Progenitor cell of endocrine pancreas (in vitro differentiated cells): Measurements from ENCODE around the gene RPS4Y1. TPM values are rescaled to one million over a fixed set of nuclear protein-coding genes. Genes with fewer than 3 reads are reported as not detected.

Experiments
- DNase-seq: peaks from one replicate; pipeline ENCODE4 v3.0.0; 2021; ENCODE audit warnings: low spot score; ENCODE audit not compliant: unreplicated experiment
- H3K27ac Mint-ChIP-seq: 2 replicates; pipeline ENCODE4 v1.8.0; 2021; ENCODE audit warnings: mild to moderate bottlenecking, moderate library complexity, mixed read lengths
- H3K27me3 Mint-ChIP-seq: 2 replicates; pipeline ENCODE4 v1.8.0; 2021; ENCODE audit warnings: mixed read lengths
- H3K36me3 Mint-ChIP-seq: 2 replicates; pipeline ENCODE4 v1.8.0; 2022; ENCODE audit warnings: mixed read lengths; ENCODE audit not compliant: insufficient read depth
- H3K4me1 Mint-ChIP-seq: 2 replicates; pipeline ENCODE4 v1.8.0; 2021; ENCODE audit warnings: low read depth, mixed read lengths
- H3K4me3 Mint-ChIP-seq: 2 replicates; pipeline ENCODE4 v1.8.0; 2021; ENCODE audit warnings: low read depth, mild to moderate bottlenecking, moderate library complexity, mixed read lengths
- H3K9me3 Mint-ChIP-seq: 2 replicates; pipeline ENCODE4 v1.8.0; 2021; ENCODE audit warnings: low read depth, mixed read lengths
- total RNA-seq: library from RNA; stranded (reverse); gene quantifications from 2 replicates; pipeline ENCODE4 v1.2.1, GENCODE V29; 2021
- TF ChIP-seq, protein P1 (sequence below): fragments of 200-600 bp; sonication (generic); IDR thresholded peaks from one replicate; pipeline ENCODE4 v1.5.0; 2021; ENCODE audit warnings: antibody characterized with exemption, mild to moderate bottlenecking; ENCODE audit not compliant: unreplicated experiment

The RPS4Y1 gene
- total RNA-seq, 1 donor from 2014 or later, result not detected

DNA sequence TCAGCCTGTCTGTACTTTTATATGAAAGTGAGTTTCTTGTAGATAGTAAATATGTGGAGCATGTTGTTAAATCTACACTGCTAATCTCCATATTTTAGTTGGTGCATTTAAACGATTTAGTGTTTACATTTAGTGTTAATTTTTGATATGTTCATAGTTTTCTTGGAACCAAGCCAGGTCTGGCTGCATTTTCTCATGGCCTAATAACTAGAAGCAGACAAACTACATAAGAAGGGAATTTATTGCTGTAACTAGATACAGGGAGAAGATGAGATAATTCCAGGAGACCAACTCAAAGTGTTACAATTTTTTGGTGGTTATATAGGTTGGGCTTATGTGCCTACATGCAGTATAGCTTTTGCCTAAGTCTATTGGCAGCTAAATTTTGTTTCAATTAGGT lies 32.8 kb downstream of the RPS4Y1 start:
- Mint-ChIP-seq H3K27ac (no peak overlapping the region), H3K27me3 (no peaks in the 10 kb centered on the region), H3K36me3 (no peaks in the 10 kb centered on the region), H3K4me1 (no peaks in the 10 kb centered on the region), H3K4me3 (no peak overlapping the region), H3K9me3 (no peaks in the 10 kb centered on the region)
- TF ChIP-seq, protein P1, sequence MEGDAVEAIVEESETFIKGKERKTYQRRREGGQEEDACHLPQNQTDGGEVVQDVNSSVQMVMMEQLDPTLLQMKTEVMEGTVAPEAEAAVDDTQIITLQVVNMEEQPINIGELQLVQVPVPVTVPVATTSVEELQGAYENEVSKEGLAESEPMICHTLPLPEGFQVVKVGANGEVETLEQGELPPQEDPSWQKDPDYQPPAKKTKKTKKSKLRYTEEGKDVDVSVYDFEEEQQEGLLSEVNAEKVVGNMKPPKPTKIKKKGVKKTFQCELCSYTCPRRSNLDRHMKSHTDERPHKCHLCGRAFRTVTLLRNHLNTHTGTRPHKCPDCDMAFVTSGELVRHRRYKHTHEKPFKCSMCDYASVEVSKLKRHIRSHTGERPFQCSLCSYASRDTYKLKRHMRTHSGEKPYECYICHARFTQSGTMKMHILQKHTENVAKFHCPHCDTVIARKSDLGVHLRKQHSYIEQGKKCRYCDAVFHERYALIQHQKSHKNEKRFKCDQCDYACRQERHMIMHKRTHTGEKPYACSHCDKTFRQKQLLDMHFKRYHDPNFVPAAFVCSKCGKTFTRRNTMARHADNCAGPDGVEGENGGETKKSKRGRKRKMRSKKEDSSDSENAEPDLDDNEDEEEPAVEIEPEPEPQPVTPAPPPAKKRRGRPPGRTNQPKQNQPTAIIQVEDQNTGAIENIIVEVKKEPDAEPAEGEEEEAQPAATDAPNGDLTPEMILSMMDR, result no peak
- DNase-seq, result no peak

DNA sequence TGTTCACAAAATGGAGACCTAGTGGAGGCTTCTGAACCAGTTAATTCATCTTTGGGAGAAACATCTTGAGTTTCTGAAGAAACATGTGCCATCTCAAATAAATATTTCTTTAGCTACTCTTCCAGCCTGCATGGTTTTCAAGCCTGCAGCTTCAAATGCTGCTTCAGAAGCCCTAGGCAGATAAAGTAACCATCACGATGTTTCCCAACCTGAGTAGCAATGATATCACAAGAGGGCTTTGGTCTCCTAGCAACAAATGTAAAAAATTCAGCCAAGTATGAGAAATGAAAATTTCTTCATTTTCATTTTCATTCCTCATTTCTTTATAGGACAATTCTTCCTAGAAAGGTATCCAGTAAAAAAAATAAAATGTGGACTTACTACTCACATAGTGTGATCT lies 42.2 kb downstream of the RPS4Y1 start:
- no peaks in the 10 kb centered on the region for H3K27me3 Mint-ChIP-seq
- no peaks in the 10 kb centered on the region for H3K9me3 Mint-ChIP-seq
- TF ChIP-seq, protein P1, result no peak
- DNase-seq, result no peak
- H3K27ac Mint-ChIP-seq, result no peak overlapping the region
- H3K4me1 Mint-ChIP-seq, result no peaks in the 10 kb centered on the region
- H3K4me3 Mint-ChIP-seq, result no peak overlapping the region
- no peaks in the 10 kb centered on the region for H3K36me3 Mint-ChIP-seq

GRCh38 chrY:2885880-2886279 lies 44.5 kb downstream of the RPS4Y1 start:
- no peaks in the 10 kb centered on the region for H3K9me3 Mint-ChIP-seq
- H3K27me3 Mint-ChIP-seq, result no peaks in the 10 kb centered on the region
- no peaks in the 10 kb centered on the region for H3K36me3 Mint-ChIP-seq
- TF ChIP-seq, protein P1, result no peak
- no peak for DNase-seq
- H3K4me3 Mint-ChIP-seq, result no peak overlapping the region
- H3K4me1 Mint-ChIP-seq, result no peaks in the 10 kb centered on the region
- no peak overlapping the region for H3K27ac Mint-ChIP-seq

GRCh38 chrY:2887386-2887785 lies 46.0 kb downstream of the RPS4Y1 start:
- Mint-ChIP-seq H3K4me1 (no peaks in the 10 kb centered on the region), H3K9me3 (no peaks in the 10 kb centered on the region), H3K27ac (no peak overlapping the region), H3K36me3 (no peaks in the 10 kb centered on the region), H3K27me3 (no peaks in the 10 kb centered on the region), H3K4me3 (no peak overlapping the region)
- DNase-seq, result no peak
- TF ChIP-seq, protein P1, result no peak

- no peaks in the 10 kb centered on the region for H3K9me3 Mint-ChIP-seq
- no peaks in the 10 kb centered on the region for H3K27me3 Mint-ChIP-seq
- H3K27ac Mint-ChIP-seq, result no peak overlapping the region
- H3K4me3 Mint-ChIP-seq, result no peak overlapping the region
- no peak for DNase-seq
- no peaks in the 10 kb centered on the region for H3K36me3 Mint-ChIP-seq
- TF ChIP-seq, protein P1, result no peak
- H3K4me1 Mint-ChIP-seq, result no peaks in the 10 kb centered on the region
Observed at GRCh38 chrY:2887955-2888354, 46.6 kb downstream of the RPS4Y1 start.
